IPS-18c (cell line): ENCODE data around the gene TRIP6.
A peak's percentile ranks its signal among the peaks of the same experiment; 100 is the strongest.
"Not testable (repeated sequence)": the region's sequence is repeated elsewhere in the genome, so short reads cannot be mapped to it uniquely, and the experiment has no call there.

ENCODE experiments used
- H3K4me3 ChIP-seq: 2 replicates; pipeline ENCODE4 v1.7.0; 2013; ENCODE audit warnings: low read depth, mild to moderate bottlenecking, low read length, moderate library complexity; ENCODE audit not compliant: insufficient read depth
- H3K9me3 ChIP-seq: one replicate; pipeline ENCODE4 v1.6.1; 2013; ENCODE audit warnings: mild to moderate bottlenecking, low read length, moderate library complexity; ENCODE audit not compliant: control insufficient read depth, insufficient read depth

Gene TRIP6

DNA sequence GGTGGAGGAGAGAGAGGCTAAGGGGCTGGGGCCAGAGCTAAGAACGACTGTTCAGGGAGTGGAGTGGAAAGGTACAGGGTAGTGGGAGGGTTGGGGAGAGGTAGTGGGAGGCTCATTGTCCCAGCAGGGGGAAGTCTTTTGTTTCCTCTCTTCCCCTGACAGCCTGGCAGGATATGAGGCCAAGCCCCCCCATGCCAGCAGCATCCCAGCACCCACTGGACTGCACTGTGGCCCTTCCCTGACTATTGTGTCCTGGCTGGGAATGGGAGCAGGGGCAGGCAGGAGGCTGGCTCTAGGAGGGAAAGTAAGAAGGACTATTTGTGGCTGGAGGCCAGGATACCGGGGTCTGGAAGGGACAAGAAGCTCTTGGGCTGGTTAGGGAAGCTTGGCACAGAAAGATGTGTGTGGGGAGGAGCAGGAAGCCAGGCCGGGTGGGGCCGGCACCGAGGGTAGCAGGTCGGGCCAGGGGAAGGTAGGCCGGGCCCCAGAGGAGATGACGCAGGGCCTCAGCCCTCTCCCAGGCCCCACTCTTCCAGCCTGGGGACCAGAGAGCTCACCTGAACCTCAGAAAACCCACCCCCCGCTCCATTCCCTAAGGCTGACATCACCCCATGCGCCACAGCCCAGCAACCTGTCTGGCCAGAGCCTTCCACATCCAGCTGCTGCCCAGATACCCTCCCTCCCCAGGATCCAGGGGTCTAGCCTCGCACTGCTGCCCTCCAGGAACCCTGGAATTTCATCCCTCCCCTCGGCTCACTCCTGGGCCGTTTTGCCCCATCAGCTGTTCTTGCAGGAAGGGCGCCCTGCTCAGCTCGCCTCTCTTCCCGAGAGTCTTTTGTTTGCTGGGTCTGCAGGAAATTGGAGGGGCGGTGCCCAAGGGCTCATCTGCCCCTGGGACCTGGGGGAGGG, 31.0 kb upstream of the TRIP6 start:
- Histone ChIP-seq H3K9me3 (no peaks in the 10 kb centered on the region), H3K4me3 (peak overlapping the region; percentile 46)

GRCh38 chr7:100836812-100837098, 30.4 kb upstream of the TRIP6 start:
- Histone ChIP-seq H3K4me3 (peak overlapping the region; percentile 46), H3K9me3 (no peaks in the 10 kb centered on the region)

DNA sequence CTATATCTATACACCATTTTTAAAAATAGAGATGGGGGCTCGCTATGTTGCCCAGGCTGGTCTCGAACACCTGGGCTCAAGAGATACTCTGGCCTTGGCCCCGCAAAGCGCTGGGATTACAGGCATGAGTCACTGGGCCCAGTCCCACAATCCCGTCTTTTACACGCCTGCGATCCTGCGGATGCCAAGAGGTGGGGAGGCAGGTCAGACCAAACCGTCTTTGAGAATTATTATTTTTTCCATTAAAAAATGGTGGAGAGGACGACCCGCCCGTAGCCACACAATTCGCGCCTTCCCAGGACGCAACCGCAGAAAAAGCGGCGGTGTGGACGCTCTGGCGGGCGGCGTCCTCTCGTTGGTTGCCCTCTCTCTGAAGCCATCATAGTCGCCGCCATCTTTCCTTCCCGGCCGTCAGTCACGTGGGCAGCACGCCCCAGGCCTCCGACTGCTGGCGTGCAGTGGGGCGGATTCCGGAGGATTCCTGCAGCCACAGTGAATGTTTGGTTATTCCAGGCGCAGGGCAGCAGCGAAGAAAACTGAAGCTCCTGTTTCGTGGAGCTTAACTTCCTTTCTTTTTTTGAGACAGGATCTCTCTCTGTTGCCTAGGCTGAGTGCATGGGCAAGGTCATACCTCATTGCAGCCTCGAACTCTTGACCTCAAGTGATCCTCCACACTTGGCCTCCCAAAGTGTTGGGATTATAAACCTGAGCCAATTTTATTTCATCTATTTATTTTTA, 29.9 kb upstream of the TRIP6 start:
- no peaks in the 10 kb centered on the region for H3K9me3 ChIP-seq
- peak overlapping the region; percentile 21 for H3K4me3 ChIP-seq

GRCh38 chr7:100839361-100839760, 27.8 kb upstream of the TRIP6 start:
- Histone ChIP-seq H3K4me3 (no peak overlapping the region), H3K9me3 (no peaks in the 10 kb centered on the region)

DNA sequence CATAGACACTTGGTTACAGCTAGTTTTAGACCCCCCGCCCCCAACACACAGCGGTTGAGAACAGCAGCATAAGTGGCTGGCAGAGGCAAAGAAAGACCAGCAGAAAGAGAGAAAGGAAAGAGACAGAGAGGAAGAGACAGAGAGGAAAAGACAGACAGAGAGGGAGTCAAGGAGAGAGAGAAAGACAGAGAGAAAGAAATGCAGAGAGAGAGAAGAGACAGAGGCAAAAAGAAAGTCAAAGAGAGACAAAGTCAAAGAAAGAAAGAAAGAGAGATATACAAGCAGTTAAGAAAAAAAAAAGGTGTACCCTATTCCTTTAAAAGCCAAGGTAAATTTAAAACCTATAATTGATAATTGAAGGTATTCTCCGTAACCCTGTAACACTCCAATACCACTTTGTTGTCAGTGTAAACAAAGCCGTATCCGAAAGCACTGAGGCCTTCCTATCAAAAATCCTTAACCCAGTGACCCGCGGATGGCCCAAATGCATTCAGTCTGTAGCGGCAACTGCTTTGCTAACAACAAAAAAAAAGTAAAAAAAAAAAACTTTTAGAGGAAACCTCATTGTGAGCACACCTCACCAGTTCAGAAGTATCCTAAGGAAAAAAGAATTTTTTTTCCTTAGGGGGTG, 26.6 kb upstream of the TRIP6 start:
- no peaks in the 10 kb centered on the region for H3K9me3 ChIP-seq
- H3K4me3 ChIP-seq: no peak overlapping the region

DNA sequence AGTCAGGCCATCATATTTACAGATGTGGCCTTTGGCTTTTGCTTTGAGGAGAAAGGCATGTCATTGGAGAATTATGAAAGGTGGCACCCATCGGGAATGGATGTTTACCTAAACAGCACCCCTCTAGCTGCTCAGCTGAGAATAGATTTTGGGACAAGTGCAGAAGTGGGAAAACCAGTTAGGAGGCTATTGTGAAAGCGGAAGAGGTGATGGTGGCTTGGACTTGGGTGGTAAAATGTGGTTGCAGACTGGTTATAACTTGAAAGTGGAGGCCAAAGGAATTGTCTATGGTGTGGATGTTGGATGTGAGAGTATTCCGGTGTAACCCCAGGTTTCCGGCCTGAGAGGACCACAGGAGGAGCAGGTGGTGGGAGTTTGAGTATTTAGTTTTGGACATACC, 19.8 kb upstream of the TRIP6 start:
- Histone ChIP-seq H3K4me3 (no peak overlapping the region), H3K9me3 (no peaks in the 10 kb centered on the region)

- peak within 1 kb of the TSS; percentile 89 for H3K4me3 ChIP-seq
- no peaks in the 10 kb centered on the region for H3K9me3 ChIP-seq
These were observed 14.9 kb upstream of the TRIP6 start, which contains the start of gene SLC12A9 for GRCh38 chr7:100852048-100852872. Gene SLC12A9 (plus strand): TSS chr7:100852713. CDS start chr7:100854198, 1,485 bp downstream.

GRCh38 chr7:100854146-100854895, 12.9 kb upstream of the TRIP6 start:
- no peak overlapping the region for H3K4me3 ChIP-seq
- H3K9me3 ChIP-seq: no peaks in the 10 kb centered on the region

GRCh38 chr7:100854899-100855298, 12.3 kb upstream of the TRIP6 start:
- not testable (repeated sequence) for H3K9me3 ChIP-seq, H3K4me3 ChIP-seq

- no peak overlapping the region for H3K4me3 ChIP-seq
- no peaks in the 10 kb centered on the region for H3K9me3 ChIP-seq
These were observed 11.7 kb upstream of the TRIP6 start for GRCh38 chr7:100855515-100855914.

DNA sequence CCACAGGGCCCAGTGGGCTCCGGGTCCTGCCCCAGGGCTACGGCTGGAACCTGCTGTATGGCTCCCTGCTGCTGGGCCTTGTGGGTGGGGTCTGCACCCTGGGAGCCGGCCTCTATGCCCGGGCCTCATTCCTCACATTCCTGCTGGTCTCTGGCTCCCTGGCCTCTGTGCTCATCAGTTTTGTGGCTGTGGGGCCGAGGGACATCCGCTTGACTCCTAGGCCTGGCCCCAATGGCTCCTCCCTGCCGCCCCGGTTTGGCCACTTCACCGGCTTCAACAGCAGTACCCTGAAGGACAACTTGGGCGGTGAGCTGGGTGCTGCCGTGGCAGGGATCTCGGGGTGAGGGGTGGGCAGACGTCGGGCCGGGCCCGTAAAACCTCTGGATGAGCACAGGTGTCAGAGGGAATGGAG, 10.3 kb upstream of the TRIP6 start:
- no peaks in the 10 kb centered on the region for H3K9me3 ChIP-seq
- H3K4me3 ChIP-seq: no peak overlapping the region

- H3K4me3 ChIP-seq: no peak overlapping the region
- H3K9me3 ChIP-seq: no peaks in the 10 kb centered on the region
These were observed 7.3 kb upstream of the TRIP6 start for GRCh38 chr7:100859856-100860255.

GRCh38 chr7:100860702-100861615, 6.2 kb upstream of the TRIP6 start:
- no peak overlapping the region for H3K4me3 ChIP-seq
- H3K9me3 ChIP-seq: no peaks in the 10 kb centered on the region

- H3K9me3 ChIP-seq: no peaks in the 10 kb centered on the region
- no peak overlapping the region for H3K4me3 ChIP-seq
These were observed 5.6 kb upstream of the TRIP6 start for GRCh38 chr7:100861616-100861985.

DNA sequence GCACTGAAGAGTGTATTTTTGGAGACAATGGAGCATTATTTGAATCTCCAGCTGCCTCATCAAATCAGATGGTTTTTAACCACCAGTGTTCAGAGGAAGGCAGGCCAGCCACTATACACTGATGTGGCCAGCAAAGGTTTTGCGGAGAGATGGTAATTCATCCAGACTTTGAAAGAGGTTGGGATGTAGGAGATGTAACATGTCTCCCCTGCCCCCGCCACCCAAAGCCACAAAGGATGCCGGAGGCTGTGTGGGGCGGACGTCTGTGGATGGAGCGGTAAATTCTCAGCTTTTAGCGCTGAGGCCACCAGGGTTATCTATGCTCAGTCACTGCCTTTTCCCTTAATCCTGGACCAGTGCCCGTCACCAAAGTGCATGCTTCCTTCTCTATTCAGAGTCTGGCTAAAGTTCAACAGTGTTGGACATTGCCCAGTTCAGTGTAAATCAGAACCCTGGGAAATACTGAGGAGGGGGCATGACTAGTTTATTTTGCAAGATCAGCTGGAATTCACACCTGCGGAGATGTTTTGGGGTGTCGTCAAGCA, 3.7 kb upstream of the TRIP6 start:
- H3K4me3 ChIP-seq: no peak overlapping the region
- H3K9me3 ChIP-seq: no peaks in the 10 kb centered on the region
